Activated T-helper 2 cell treated with anti-CD3 and anti-CD28 coated beads, Interferon-gamma antibody, Interleukin-2, Interleukin-4, amounts not matched to agents 10 μg/mL and 5 μg/mL and 100 μg/mL, durations not matched to agents 14 hours and 24 hours and 36 hours (primary cell): ENCODE measurements around the gene NR1H3. TPM values are rescaled to one million over a fixed set of nuclear protein-coding genes. Genes with fewer than 3 reads are reported as not detected.

ENCODE experiments used
- DNase-seq: peaks from one replicate; pipeline ENCODE4 v3.0.0; 2021; ENCODE audit warnings: low spot score
- H3K27ac Mint-ChIP-seq: one replicate; pipeline ENCODE4 v1.8.0; 2021; ENCODE audit warnings: mixed read lengths
- H3K27me3 Mint-ChIP-seq: one replicate; pipeline ENCODE4 v1.8.0; 2021; ENCODE audit warnings: low read depth, mixed read lengths
- H3K36me3 Mint-ChIP-seq: one replicate; pipeline ENCODE4 v1.8.0; 2021; ENCODE audit warnings: low read depth, mixed read lengths
- H3K4me1 Mint-ChIP-seq: one replicate; pipeline ENCODE4 v1.8.0; 2021; ENCODE audit warnings: low read depth, mixed read lengths
- H3K4me3 Mint-ChIP-seq: one replicate; pipeline ENCODE4 v1.8.0; 2021; ENCODE audit warnings: low read depth, mild to moderate bottlenecking, moderate library complexity, mixed read lengths
- H3K9me3 Mint-ChIP-seq: one replicate; pipeline ENCODE4 v1.8.0; 2021; ENCODE audit warnings: mixed read lengths
- intact Hi-C: fragments of 100-400 bp; cut with micrococcal nuclease; formaldehyde crosslinking; loops from one replicate; pipeline ENCODE4 v1.15.1; 2023
- total RNA-seq: library from RNA; stranded (reverse); gene quantifications from 2 replicates; pipeline ENCODE4 v1.2.3, GENCODE V29; 2022

NR1H3 gene
- total RNA-seq, 1 donor from 2014 or later, result 11.4 TPM

DNA sequence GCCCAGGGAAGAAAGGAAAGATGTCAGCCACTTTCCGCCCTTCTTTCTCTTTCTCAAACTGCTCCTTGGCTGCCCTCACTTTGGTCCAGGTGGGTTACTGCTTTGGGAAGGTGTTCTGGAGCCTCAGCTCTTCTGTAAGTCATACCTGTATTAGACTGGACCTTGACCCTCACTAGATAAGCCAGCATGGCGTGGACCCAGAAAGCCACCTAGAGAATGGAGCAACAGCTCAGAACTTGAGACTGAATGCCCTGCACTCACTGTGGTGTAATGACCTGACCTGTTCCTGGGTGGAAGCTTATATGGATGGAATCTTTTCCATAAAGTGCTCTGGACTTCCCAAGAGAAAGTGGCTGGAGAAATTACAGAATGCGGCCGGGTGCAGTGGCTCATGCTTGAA, 24.7 kb upstream of the NR1H3 start:
- Mint-ChIP-seq H3K4me1 (peaks cover 31% of the 10 kb centered on the region), H3K27me3 (no peaks in the 10 kb centered on the region), H3K27ac (no peak overlapping the region), H3K4me3 (no peak overlapping the region), H3K9me3 (no peaks in the 10 kb centered on the region), H3K36me3 (peaks cover 78% of the 10 kb centered on the region)
- intact Hi-C loops, result no loop called here
- DNase-seq, result no peak

DNA sequence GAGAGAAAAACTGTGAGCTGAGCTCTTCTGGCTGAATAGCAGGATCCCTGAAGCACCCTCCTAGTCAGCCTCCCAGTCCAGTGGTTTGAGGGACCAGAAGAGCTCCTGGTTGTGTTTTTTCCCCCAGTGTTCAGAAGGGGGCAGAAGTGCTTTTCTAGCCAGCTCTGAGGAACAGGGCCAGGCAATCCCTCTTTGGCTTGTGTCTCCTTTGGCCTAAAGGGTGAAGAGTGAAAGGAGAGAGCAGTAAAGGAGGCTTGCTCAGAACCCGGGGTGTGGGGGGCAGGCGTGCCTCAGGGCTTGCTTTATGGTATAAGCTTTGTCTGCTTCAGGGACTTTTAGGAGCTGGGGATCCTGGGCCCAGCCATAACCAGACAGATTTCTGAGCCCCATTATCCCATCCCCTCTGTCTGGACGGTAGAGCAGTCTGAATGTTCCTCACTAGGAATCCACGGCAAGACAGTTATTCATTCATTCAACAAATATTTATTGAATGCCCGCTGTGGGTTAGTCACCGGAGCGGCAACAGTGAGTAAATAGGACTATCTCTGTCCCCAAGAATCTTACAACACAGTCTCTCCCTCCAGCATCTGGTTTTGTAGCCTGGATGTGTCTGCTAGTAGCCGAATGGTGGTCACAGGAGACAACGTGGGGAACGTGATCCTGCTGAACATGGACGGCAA, 23.7 kb upstream of the NR1H3 start:
- Mint-ChIP-seq H3K4me3 (no peak overlapping the region), H3K27ac (peak overlapping the region; percentile 61), H3K9me3 (no peaks in the 10 kb centered on the region), H3K36me3 (peaks cover 77% of the 10 kb centered on the region), H3K4me1 (peaks cover 27% of the 10 kb centered on the region), H3K27me3 (no peaks in the 10 kb centered on the region)
- intact Hi-C loops, result loop anchor here (1.0 kb wide), 1 partner anchor 14 kb away; the partner anchor contains the start of gene ACP2
- DNase-seq, result no peak

DNA sequence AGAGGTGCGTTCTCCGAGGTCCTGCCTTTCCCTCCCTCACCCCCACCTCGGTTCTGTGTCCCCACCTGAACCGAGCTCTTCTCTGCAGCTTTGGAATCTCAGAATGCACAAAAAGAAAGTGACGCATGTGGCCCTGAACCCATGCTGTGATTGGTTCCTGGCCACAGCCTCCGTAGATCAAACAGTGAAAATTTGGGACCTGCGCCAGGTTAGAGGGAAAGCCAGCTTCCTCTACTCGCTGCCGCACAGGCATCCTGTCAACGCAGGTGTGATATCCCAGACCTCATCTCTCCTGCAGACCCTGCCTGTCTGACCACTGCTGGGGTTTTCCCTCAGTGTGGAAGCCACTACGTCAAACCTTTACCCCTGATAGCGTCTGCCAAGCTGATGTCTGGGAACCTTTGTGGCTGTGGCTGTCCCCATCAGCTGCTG, 23.1 kb upstream of the NR1H3 start:
- Mint-ChIP-seq H3K27ac (peak overlapping the region; percentile 61), H3K27me3 (no peaks in the 10 kb centered on the region), H3K4me3 (peak overlapping the region; percentile 27), H3K36me3 (peaks cover 77% of the 10 kb centered on the region), H3K9me3 (no peaks in the 10 kb centered on the region), H3K4me1 (peaks cover 24% of the 10 kb centered on the region)
- intact Hi-C loops, result loop anchor here (1.0 kb wide), 1 partner anchor 14 kb away; the partner anchor contains the start of gene ACP2
- no peak for DNase-seq

DNA sequence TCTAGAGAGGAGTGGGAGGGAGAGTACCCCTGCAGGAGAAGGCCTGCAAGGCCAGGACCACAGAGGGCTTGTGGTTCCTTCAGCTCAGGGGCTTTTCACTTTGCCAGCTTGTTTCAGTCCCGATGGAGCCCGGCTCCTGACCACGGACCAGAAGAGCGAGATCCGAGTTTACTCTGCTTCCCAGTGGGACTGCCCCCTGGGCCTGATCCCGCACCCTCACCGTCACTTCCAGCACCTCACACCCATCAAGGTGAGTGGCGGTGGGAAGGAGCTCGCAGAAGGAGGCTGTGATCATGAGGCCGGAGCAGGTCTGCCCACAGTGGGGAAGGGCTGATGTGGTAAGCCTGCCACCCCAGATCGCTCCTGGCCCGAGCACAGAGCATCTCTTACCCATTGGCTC, 22.6 kb upstream of the NR1H3 start:
- intact Hi-C loops, result no loop called here
- DNase-seq, result no peak
- H3K36me3 Mint-ChIP-seq, result peaks cover 81% of the 10 kb centered on the region
- no peaks in the 10 kb centered on the region for H3K27me3 Mint-ChIP-seq
- peaks cover 24% of the 10 kb centered on the region for H3K4me1 Mint-ChIP-seq
- H3K27ac Mint-ChIP-seq, result peak overlapping the region; percentile 61
- no peak overlapping the region for H3K4me3 Mint-ChIP-seq
- no peaks in the 10 kb centered on the region for H3K9me3 Mint-ChIP-seq

DNA sequence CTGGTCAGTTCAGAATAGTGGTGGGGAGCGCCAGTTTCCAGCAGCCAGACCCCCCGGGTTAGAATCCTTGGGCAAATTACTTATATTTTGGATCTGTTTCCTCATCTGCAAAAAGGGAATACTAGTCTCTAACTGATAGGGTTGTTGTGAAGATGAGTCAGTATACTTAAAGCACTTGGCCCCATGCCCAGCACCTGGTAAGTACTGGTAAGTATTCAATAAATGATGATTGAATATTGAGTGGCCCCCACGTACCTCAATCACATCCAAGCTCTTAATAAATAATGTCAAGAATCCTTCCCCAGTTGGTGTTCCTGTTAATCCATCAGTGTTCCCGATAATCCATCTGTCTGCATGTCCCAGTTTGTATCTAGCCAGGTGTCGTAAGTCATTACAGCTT, 21.3 kb upstream of the NR1H3 start:
- intact Hi-C loops, result loop anchor here (2.0 kb wide), 1 partner anchor 20 kb away; no protein-coding TSS in a partner anchor
- H3K4me1 Mint-ChIP-seq, result peaks cover 24% of the 10 kb centered on the region
- H3K27me3 Mint-ChIP-seq, result no peaks in the 10 kb centered on the region
- no peak overlapping the region for H3K4me3 Mint-ChIP-seq
- no peaks in the 10 kb centered on the region for H3K9me3 Mint-ChIP-seq
- H3K27ac Mint-ChIP-seq, result peak overlapping the region; percentile 18
- H3K36me3 Mint-ChIP-seq, result peaks cover 82% of the 10 kb centered on the region
- DNase-seq, result no peak

DNA sequence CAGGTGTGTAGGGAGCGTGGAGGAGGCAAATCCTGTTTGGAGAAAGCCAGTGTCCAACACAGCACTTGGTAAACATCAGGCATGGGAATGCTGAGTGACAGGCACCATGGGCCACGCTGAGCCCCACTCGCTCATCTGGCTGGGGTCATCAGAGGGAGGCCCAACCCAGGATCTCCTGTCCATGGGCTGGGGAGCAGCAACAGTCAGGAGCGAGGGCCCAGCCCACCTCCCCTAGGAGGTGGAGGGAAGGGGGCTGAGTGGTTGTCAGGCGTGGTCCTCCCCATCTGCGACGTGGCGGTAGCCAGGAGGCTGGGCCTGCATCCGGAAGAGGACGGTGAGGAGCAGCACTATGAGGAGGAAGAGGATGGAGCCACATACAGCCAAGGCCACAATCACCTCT, 17.9 kb upstream of the NR1H3 start:
- no peak overlapping the region for H3K27ac Mint-ChIP-seq
- DNase-seq, result no peak
- peaks cover 80% of the 10 kb centered on the region for H3K36me3 Mint-ChIP-seq
- H3K27me3 Mint-ChIP-seq, result no peaks in the 10 kb centered on the region
- intact Hi-C loops, result no loop called here
- H3K4me3 Mint-ChIP-seq, result no peak overlapping the region
- no peaks in the 10 kb centered on the region for H3K9me3 Mint-ChIP-seq
- H3K4me1 Mint-ChIP-seq, result peaks cover 20% of the 10 kb centered on the region

DNA sequence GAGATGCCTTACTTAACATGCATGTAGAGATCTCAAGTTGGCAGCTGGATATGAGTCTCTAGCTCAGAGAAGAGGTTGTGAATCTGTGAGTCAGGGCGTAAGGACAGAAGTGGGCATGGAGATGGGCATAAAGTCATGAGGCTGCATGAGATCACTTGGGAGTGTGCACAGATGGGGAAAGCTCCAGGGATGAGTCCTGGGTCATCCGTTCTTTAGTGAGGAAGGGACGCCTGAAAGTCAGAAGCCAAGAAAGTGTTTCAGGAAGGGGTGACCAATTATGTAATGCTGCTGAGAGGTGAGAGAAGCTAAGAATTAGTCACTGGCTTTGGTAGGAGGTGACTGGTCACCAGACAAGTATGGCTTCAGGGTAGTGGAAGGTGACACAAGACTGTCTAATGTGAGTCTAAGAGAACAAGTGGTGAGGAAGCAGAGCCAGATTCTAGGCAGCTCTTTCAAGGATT, 15.9 kb upstream of the NR1H3 start:
- no peak for DNase-seq
- intact Hi-C loops, result no loop called here
- Mint-ChIP-seq H3K9me3 (no peaks in the 10 kb centered on the region), H3K36me3 (peaks cover 74% of the 10 kb centered on the region), H3K27ac (peak overlapping the region; percentile 51), H3K4me3 (no peak overlapping the region), H3K4me1 (peaks cover 11% of the 10 kb centered on the region), H3K27me3 (no peaks in the 10 kb centered on the region)

DNA sequence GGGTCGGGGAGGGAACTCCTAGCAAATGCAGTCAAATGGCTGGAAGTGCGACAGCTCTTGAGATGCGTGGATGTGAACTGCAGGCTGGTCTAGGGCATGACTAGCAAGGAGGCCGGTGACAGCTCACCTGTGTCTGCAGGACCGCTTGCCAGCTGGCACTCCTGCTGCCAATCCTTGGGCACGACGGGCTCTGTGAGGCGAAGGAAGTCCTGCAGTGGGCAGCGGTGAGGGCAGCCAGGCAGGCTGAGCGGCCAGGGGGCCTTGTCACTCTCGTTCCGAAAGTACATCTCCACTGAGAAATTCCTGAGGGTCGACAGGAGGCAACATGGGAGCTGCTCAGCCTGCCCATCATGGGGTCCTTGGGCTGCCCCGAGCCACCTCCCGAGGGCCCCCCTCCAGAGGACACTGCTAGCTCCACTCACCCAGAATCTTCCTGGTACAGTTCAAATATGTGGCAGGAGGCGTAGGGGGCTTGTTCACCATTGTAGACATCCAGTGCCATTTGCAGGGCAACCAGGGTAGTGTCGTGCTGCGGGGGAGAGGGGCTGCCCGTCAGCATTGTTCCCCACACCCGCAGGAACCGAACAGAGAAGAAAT, 15.1 kb upstream of the NR1H3 start:
- H3K4me1 Mint-ChIP-seq, result peaks cover 13% of the 10 kb centered on the region

DNA sequence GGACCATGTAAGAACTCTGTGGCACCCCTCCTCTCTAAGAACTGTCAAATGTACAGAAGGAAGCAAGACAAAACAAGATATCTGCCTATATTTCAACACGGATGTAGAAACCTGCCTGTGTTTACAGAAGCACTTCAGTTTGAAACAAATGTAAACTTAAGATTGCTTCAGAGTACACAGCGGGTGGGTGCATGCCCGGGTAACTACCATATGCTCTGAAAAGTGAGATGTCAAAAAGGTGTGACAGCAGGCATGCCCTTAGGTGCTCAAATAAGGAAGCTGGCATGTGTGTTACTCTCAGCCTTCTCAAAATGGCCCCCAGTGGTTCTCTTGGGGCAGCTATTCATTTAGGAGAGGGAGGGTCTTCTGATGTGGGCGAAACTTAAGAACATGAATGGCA, 14.3 kb upstream of the NR1H3 start:
- no peak for DNase-seq
- Mint-ChIP-seq H3K27ac (peak overlapping the region; percentile 35), H3K36me3 (peaks cover 63% of the 10 kb centered on the region), H3K4me1 (peaks cover 17% of the 10 kb centered on the region), H3K4me3 (no peak overlapping the region), H3K9me3 (no peaks in the 10 kb centered on the region), H3K27me3 (no peaks in the 10 kb centered on the region)
- intact Hi-C loops, result no loop called here

More for the DNA sequence above, 15.1 kb upstream of the NR1H3 start:
- Mint-ChIP-seq H3K27ac (peak overlapping the region; percentile 51), H3K36me3 (peaks cover 68% of the 10 kb centered on the region), H3K9me3 (no peaks in the 10 kb centered on the region), H3K27me3 (no peaks in the 10 kb centered on the region), H3K4me3 (no peak overlapping the region)
- no peak for DNase-seq
- intact Hi-C loops, result no loop called here

DNA sequence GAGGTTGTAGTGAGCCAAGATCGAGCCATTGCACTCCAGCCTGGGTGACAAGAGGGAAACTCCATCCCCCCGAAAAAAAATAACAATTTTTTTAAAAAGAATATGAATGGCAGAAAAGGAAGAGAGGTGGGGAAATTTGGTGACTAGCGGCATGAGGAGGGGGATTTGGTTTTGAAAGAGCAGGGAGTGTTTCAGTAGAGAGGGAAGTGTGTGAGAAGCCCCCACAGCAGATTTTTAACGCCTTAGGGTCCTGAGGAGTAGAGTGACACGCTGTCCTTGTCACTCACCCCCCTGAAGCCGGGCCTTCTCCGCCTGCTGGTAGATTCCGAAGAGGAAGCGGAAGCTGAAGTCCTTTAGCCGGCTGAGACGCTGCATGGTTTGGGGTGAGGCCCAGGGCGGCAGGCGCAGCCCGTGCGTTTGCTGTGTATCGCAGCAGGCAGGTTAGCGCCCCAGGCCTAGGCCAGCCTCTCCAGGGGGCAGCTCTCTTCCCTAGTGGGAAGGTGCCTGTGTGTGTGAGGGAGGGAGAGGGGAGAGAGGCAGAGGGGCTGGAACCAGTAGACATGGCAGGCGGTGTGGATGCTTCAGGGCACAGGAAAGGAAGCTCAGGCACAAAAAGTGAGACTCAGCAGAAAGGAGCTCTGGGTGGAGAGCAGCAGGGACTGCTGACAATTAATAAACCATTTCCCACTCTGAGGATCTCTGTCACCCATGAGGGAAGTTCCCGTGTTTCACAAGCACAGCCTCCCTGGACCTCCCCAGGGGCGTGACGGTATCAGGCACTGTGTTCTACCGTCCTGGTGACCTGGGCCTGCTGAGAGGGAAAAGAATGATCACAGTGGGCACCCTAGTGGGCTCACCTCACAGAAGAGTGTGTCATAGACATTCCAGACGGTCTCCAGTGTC, 13.1 kb upstream of the NR1H3 start:
- no peak for DNase-seq
- intact Hi-C loops, result no loop called here
- Mint-ChIP-seq H3K27me3 (no peaks in the 10 kb centered on the region), H3K9me3 (no peaks in the 10 kb centered on the region), H3K4me1 (peaks cover 21% of the 10 kb centered on the region), H3K4me3 (no peak overlapping the region), H3K27ac (peak overlapping the region; percentile 37), H3K36me3 (peaks cover 50% of the 10 kb centered on the region)

DNA sequence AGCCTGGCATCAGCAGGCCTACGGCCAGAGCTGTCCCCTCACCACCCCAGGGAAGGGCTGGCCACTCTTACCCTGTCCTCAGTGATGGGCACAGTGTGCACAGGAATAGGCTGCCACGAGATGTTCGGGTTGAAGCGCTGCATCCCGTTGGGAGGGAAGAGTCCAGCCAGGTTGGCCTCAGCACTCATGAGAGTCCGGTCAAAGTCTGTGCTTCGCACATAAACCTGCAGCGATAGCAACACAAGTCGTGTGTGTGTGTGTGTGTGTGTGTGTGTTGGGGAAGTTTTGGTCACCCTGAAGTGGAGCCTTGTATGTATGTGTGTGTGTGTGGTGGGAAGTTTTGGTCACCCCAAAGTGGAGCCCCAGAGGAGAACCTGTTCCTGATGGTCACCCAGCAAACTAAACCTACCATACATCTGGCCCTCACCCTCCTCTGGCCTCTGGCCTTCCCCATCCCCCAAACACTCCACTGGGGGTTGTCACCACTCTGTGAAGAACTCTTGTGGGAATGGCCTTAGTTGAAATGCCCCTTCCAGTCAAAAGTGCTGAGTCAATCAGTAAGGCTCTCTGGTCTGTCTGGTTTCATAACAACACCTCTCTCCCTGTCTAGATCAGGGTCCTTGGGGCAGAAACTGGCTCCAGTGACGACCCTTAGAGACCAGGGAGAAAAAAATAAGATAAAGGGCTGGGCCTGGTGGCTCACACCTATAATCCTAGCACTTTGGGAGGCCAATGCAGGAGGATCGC, 12.0 kb upstream of the NR1H3 start:
- Mint-ChIP-seq H3K36me3 (peaks cover 39% of the 10 kb centered on the region), H3K9me3 (no peaks in the 10 kb centered on the region), H3K4me3 (no peak overlapping the region), H3K4me1 (peaks cover 21% of the 10 kb centered on the region), H3K27ac (no peak overlapping the region), H3K27me3 (no peaks in the 10 kb centered on the region)
- intact Hi-C loops, result no loop called here
- DNase-seq, result no peak

DNA sequence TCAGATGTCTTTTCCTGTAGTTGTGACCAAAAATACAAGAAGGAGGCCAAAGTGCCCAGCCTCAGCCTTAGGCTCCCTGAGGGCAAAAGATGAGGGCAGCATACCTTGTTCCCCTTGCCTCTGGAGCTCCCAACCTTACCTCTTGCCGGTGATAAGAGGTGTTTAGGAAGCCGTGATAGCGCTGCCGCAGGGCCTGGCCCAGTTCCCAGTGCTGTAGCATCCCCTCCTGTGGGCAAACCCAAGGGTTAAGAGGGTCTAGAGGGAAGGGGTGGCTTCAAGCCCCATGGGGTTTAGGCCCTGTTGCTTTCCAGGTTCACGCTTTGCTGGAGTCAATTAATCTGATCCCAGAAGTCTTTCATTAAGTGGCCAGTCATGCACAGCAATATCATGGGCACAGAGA, 10.3 kb upstream of the NR1H3 start:
- DNase-seq, result no peak
- no peak overlapping the region for H3K27ac Mint-ChIP-seq
- no peaks in the 10 kb centered on the region for H3K27me3 Mint-ChIP-seq
- intact Hi-C loops, result no loop called here
- peaks cover 24% of the 10 kb centered on the region for H3K36me3 Mint-ChIP-seq
- H3K4me3 Mint-ChIP-seq, result peak overlapping the region; percentile 98
- no peaks in the 10 kb centered on the region for H3K9me3 Mint-ChIP-seq
- H3K4me1 Mint-ChIP-seq, result peaks cover 14% of the 10 kb centered on the region
